ENCODE measurements around the gene SCAPER. TPM values are rescaled to one million over a fixed set of nuclear protein-coding genes. Genes with fewer than 3 reads are reported as not detected.

SCAPER gene
- total RNA-seq, 2 donors from 2014 or later, result 15.2 to 17.8 TPM

- Histone ChIP-seq H3K27me3 (no peaks in the 10 kb centered on the region), H3K4me1 (no peaks in the 10 kb centered on the region), H3K9me3 (no peaks in the 10 kb centered on the region), H3K27ac (no peak overlapping the region), H3K9ac (ENCODE audit: low read depth in 2 of 2, low read length in 2 of 2) (no peak overlapping the region), H3K36me3 (no peaks in the 10 kb centered on the region), H3K4me3 (no peak overlapping the region)
- DNase-seq, result no peak
- intact Hi-C loops (cut with DNase I), result no loop called here
- TF ChIP-seq, protein P1, sequence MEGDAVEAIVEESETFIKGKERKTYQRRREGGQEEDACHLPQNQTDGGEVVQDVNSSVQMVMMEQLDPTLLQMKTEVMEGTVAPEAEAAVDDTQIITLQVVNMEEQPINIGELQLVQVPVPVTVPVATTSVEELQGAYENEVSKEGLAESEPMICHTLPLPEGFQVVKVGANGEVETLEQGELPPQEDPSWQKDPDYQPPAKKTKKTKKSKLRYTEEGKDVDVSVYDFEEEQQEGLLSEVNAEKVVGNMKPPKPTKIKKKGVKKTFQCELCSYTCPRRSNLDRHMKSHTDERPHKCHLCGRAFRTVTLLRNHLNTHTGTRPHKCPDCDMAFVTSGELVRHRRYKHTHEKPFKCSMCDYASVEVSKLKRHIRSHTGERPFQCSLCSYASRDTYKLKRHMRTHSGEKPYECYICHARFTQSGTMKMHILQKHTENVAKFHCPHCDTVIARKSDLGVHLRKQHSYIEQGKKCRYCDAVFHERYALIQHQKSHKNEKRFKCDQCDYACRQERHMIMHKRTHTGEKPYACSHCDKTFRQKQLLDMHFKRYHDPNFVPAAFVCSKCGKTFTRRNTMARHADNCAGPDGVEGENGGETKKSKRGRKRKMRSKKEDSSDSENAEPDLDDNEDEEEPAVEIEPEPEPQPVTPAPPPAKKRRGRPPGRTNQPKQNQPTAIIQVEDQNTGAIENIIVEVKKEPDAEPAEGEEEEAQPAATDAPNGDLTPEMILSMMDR (IDR thresholded peaks at IDR 0.05), result no peak
Measured at GRCh38 chr15:76846782-76847181, 58.4 kb downstream of the SCAPER start.

GRCh38 chr15:76844096-76844495 is 61.0 kb downstream of the SCAPER start:
- intact Hi-C loops (cut with DNase I), result no loop called here
- Histone ChIP-seq H3K27me3 (no peaks in the 10 kb centered on the region), H3K9ac (ENCODE audit: low read depth in 2 of 2, low read length in 2 of 2) (no peak overlapping the region), H3K27ac (no peak overlapping the region), H3K36me3 (no peaks in the 10 kb centered on the region), H3K4me3 (no peak overlapping the region), H3K9me3 (no peaks in the 10 kb centered on the region), H3K4me1 (no peaks in the 10 kb centered on the region)
- no peak for DNase-seq
- TF ChIP-seq, protein P1 (IDR thresholded peaks at IDR 0.05), result no peak

DNA sequence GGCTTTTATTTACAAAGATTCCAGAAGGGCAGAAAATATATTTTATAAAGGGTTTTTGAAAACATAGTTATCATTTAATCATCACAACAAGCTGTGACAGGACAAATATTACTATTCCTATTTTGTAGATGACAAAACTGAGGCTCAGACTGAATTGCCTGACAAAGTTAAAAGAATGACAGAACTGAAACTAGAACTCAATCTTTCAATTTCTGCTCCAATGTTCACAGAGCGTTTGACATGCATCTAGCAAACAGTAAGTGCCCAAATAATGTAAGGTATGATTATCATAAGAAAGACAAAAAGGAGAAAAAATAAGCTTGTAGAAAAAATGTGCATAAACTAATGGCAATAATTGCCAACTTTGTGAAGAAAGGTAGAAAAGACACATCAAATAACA is 61.9 kb downstream of the SCAPER start:
- TF ChIP-seq, protein P1 (IDR thresholded peaks at IDR 0.05), result no peak
- DNase-seq, result no peak
- Histone ChIP-seq H3K4me3 (no peak overlapping the region), H3K36me3 (no peaks in the 10 kb centered on the region), H3K4me1 (no peaks in the 10 kb centered on the region), H3K27me3 (no peaks in the 10 kb centered on the region), H3K9me3 (no peaks in the 10 kb centered on the region), H3K27ac (no peak overlapping the region), H3K9ac (ENCODE audit: low read depth in 2 of 2, low read length in 2 of 2) (no peak overlapping the region)
- intact Hi-C loops (cut with DNase I), result no loop called here

DNA sequence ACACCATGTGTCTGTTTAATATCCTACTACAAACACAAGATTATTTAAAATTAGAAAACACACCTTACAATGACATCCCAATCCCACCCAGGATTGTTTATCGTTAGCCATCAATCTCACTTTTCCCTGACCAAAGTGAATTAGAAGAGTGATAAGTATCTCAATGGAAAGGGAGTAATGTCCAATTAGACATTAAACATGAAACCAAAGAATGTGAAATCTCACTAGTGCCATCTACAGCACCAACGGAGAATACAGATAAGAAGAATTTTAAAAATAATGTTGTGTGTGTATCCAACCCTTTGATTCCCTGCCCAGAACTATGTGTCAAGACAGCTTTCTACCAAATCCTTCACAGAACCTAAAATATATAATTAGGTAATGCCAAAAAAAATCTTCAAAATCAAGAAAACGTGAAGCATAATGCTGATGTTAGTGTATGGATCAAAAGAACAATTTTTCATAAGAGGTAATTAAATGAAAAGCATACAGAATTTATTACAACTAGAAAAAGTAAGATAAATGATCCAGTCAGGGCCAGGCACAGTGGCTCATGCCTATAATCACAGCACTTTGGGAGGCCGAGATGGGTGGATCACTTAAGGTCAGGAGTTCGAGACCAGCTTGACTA is 64.2 kb downstream of the SCAPER start:
- intact Hi-C loops (cut with DNase I), result no loop called here
- no peak overlapping the region for H3K27ac ChIP-seq
- no peaks in the 10 kb centered on the region for H3K9me3 ChIP-seq
- no peak for DNase-seq
- H3K36me3 ChIP-seq, result no peaks in the 10 kb centered on the region
- TF ChIP-seq, protein P1 (IDR thresholded peaks at IDR 0.05), result peak; percentile 59
- H3K9ac ChIP-seq (ENCODE audit: low read depth in 2 of 2, low read length in 2 of 2), result no peak overlapping the region
- H3K27me3 ChIP-seq, result no peaks in the 10 kb centered on the region
- no peak overlapping the region for H3K4me3 ChIP-seq
- H3K4me1 ChIP-seq, result no peaks in the 10 kb centered on the region

- TF ChIP-seq, protein P1 (IDR thresholded peaks at IDR 0.05), result no peak
- Histone ChIP-seq H3K36me3 (no peaks in the 10 kb centered on the region), H3K4me3 (no peak overlapping the region), H3K9ac (ENCODE audit: low read depth in 2 of 2, low read length in 2 of 2) (no peak overlapping the region), H3K27me3 (no peaks in the 10 kb centered on the region), H3K4me1 (no peaks in the 10 kb centered on the region), H3K9me3 (no peaks in the 10 kb centered on the region), H3K27ac (no peak overlapping the region)
- intact Hi-C loops (cut with DNase I), result no loop called here
- DNase-seq, result no peak
Measured at GRCh38 chr15:76839173-76839572, 66.0 kb downstream of the SCAPER start.
